Choroid plexus epithelial cell (primary cell): ENCODE measurements around the gene MPZ.

Experiments
- DNase-seq: peaks from one replicate; pipeline ENCODE4 v3.0.0-alpha.2; 2010; ENCODE audit warnings: low read depth
- H3K4me3 ChIP-seq: 2 replicates; pipeline ENCODE4 v1.5.1; 2011; ENCODE audit warnings: low read depth, mild to moderate bottlenecking, control low read depth, low read length, moderate library complexity
- TF ChIP-seq, protein P1 (sequence below): conservative IDR thresholded peaks from 2 replicates; pipeline ENCODE4 v1.5.1; 2011; ENCODE audit warnings: low read depth, mild to moderate bottlenecking, control low read depth, inconsistent platforms, low read length, moderate library complexity

The MPZ gene

DNA sequence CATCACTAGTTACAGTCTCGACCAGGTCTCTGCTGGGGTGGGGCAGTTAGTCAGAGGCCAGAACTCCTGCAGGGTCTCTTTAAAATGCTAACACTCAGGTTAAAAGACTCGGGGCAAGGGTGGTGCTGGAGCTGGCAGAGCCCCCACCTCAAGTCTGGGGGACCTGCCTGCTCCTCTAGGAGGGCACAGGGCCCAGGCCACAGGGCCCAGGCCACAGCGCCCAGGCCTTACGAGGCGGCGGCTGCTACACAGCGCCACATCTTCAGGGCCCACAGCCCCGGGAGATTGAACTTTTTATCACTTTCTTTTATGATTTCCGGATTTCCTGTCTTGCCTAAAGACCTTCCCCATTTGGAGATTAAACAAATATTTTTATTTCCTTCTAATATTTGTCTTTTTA lies 10.4 kb downstream of the MPZ start:
- H3K4me3 ChIP-seq, result no peak overlapping the region

DNA sequence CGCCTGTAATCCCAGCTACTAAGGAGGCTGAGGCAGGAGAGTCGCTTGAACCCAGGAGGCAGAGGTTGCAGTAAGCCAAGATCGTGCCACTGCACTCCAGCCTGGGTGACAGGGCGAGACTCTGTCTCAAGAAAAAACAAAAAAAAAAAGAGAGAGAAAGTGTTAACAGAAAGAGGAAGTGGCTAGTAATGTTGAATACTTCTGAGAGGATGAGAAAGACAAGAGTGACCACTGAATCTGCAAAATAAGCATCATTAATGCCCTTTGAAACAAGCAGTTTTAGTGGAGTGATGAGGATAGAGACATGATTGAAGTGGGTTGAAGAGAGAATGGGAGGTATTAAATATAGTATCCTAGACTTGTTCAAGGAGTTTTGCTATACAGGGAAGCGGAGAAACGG lies 11.7 kb downstream of the MPZ start:
- no peak overlapping the region for H3K4me3 ChIP-seq
- DNase-seq, result no peak
- TF ChIP-seq, protein P1, sequence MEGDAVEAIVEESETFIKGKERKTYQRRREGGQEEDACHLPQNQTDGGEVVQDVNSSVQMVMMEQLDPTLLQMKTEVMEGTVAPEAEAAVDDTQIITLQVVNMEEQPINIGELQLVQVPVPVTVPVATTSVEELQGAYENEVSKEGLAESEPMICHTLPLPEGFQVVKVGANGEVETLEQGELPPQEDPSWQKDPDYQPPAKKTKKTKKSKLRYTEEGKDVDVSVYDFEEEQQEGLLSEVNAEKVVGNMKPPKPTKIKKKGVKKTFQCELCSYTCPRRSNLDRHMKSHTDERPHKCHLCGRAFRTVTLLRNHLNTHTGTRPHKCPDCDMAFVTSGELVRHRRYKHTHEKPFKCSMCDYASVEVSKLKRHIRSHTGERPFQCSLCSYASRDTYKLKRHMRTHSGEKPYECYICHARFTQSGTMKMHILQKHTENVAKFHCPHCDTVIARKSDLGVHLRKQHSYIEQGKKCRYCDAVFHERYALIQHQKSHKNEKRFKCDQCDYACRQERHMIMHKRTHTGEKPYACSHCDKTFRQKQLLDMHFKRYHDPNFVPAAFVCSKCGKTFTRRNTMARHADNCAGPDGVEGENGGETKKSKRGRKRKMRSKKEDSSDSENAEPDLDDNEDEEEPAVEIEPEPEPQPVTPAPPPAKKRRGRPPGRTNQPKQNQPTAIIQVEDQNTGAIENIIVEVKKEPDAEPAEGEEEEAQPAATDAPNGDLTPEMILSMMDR, result no peak

More for the DNA sequence above, 10.4 kb downstream of the MPZ start:
- TF ChIP-seq, protein P1, result no peak
- no peak for DNase-seq

DNA sequence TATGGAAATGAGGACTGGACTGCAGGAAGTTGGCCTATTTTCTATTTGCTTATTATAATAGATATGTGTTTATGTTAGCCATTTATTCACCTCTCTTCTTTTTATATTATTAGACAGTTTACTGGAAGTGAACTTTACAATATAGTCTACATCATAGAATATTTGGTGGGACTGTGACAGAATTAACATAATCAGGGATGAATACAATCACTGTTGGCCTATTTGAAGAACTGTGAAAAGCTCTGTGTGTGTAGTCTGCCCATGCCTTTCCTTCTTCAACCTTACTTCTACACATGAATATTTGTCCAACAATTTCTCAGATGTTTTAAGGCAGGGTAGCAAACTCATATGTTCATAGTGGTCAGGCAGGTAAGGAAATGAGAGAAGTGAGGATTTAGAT lies 12.4 kb downstream of the MPZ start:
- DNase-seq, result no peak
- no peak overlapping the region for H3K4me3 ChIP-seq
- TF ChIP-seq, protein P1, result no peak

DNA sequence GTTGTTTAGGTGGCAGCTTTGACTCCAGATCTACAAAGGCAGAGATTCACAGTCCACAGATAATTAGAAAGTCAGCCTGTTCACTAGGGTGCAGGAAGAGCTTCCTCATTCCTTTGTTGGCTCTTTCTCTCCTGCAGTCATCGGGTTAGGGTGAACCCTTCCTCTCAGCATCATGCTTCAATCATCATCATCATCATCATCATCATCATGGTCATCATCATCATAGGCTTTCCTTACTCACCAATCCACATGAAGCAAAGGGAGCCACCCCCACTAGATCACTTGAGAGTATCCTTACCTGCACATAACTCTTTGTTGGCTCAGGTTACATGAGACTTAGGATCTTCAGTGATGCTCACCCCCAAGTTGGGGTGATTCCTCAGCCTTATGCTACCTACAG lies 19.0 kb downstream of the MPZ start:
- no peak for DNase-seq
- H3K4me3 ChIP-seq, result no peak overlapping the region
- TF ChIP-seq, protein P1, result no peak

DNA sequence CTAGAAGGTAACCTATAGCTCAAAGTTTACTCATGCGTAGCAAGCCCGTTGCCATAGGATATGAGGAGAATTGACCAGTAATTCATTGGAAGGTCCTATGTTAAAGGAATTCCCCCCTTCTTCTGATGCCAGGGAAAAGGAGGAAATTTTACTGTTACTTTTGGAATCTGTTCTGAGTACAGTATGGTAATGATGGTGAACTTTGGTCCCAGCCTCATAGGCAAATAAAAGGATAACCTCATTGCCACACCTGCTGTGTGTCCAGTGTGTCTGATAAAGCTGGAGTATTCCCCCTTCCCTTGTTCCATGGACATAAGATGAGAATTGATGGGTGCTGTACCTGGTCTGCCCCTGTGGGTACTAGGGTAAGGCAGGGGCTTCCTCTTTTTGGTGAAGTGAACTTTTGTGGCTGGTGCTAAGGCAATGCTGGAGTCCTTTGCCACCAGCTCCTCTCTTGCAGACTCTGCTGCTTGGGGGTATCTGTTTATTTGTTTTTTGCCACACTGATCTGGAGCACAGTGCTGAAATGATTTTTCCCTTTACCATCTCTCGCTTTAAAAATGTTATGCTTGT lies 22.2 kb downstream of the MPZ start:
- no peak overlapping the region for H3K4me3 ChIP-seq
- TF ChIP-seq, protein P1, result no peak

DNA sequence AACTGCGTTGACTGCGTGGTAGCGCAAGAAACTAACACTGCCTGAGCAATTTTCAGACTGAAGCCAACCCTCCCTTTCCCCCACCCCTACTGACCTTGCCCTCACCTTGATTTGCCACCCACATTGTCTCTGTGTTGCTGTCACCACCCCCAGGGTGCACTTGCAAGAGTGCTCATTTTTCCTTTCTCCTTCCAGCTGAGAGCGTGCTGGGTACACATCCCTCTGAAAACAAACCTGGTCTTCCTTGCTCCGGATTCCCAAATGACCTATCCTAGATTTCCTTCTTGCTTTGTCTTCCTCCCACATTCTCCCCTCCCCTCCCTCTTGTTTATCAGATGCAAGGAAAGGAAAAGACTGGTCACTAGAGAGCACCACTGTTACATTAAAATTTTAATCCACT lies 24.2 kb downstream of the MPZ start:
- TF ChIP-seq, protein P1, result no peak
- DNase-seq, result no peak
- no peak overlapping the region for H3K4me3 ChIP-seq

More for the DNA sequence above, 22.2 kb downstream of the MPZ start:
- DNase-seq, result no peak

DNA sequence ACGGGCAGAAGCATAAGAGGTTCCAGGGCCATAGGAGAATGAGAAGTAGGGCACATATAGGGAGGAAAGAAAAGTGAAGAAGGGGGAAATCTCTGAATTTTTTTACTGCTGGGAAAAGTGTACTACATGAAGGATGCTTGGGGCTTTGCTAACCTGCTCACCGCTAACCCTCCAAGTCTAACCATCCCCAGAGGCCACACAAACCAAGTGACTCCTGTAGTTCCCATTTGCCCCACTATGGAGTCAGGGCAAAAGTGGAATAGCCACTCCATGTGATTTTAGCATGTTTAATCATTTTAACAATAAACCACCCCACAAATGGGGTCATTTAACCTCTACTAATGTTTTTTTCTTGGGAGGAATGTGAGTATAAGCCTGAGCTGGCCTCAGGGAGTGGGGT lies 24.7 kb downstream of the MPZ start:
- H3K4me3 ChIP-seq, result no peak overlapping the region
- no peak for DNase-seq

More for the DNA sequence above, 24.7 kb downstream of the MPZ start:
- TF ChIP-seq, protein P1, result no peak
